H9 (cell line): Measurements from ENCODE around the gene CHD6. TPM values are rescaled to one million over a fixed set of nuclear protein-coding genes. Genes with fewer than 3 reads are reported as not detected.

Experiments
- DNase-seq: peaks from one replicate; pipeline ENCODE4 v3.0.0-alpha.2; 2017
- H2AFZ ChIP-seq: one replicate; pipeline ENCODE4 v1.6.1; 2013; ENCODE audit warnings: mild to moderate bottlenecking, low read length, control low read depth, moderate library complexity
- H2AK5ac ChIP-seq: 2 replicates; pipeline ENCODE4 v1.6.1; 2013; ENCODE audit warnings: low read length, control low read depth, mixed read lengths; ENCODE audit not compliant: insufficient read length
- H2BK120ac ChIP-seq: one replicate; pipeline ENCODE4 v1.6.1; 2013; ENCODE audit warnings: low read depth, mild to moderate bottlenecking, low read length, control low read depth, inconsistent platforms; ENCODE audit not compliant: poor library complexity, severe bottlenecking
- H2BK12ac ChIP-seq: 2 replicates; pipeline ENCODE4 v1.6.1; 2013; ENCODE audit warnings: low read length, control low read depth, mixed read lengths, low read depth; ENCODE audit not compliant: insufficient read length
- H2BK15ac ChIP-seq: 2 replicates; pipeline ENCODE4 v1.6.1; 2013; ENCODE audit warnings: low read depth, low read length, control low read depth
- H2BK20ac ChIP-seq: one replicate; pipeline ENCODE4 v1.6.1; 2013; ENCODE audit warnings: low read depth, mild to moderate bottlenecking, low read length, control low read depth, inconsistent platforms; ENCODE audit not compliant: poor library complexity, severe bottlenecking
- H2BK5ac ChIP-seq: 2 replicates; pipeline ENCODE4 v1.6.1; 2013; ENCODE audit warnings: low read length, control low read depth, mixed read lengths; ENCODE audit not compliant: insufficient read length
- H3K14ac ChIP-seq: 2 replicates; pipeline ENCODE4 v1.6.1; 2013; ENCODE audit warnings: low read length, control low read depth; ENCODE audit not compliant: insufficient read depth
- H3K18ac ChIP-seq: 2 replicates; pipeline ENCODE4 v1.6.1; 2013; ENCODE audit warnings: low read depth, mild to moderate bottlenecking, mixed read lengths, low read length, control low read depth; ENCODE audit not compliant: insufficient read length
- H3K23ac ChIP-seq: 2 replicates; pipeline ENCODE4 v1.6.1; 2013; ENCODE audit warnings: low read length, control low read depth, mixed read lengths, low read depth; ENCODE audit not compliant: insufficient read length
- H3K23me2 ChIP-seq: 2 replicates; pipeline ENCODE4 v1.6.1; 2013; ENCODE audit warnings: low read depth, mild to moderate bottlenecking, mixed read lengths, low read length, control low read depth; ENCODE audit not compliant: insufficient read length, poor library complexity, severe bottlenecking
- H3K27ac ChIP-seq: 2 replicates; pipeline ENCODE4 v1.5.1; 2013; ENCODE audit warnings: low read length, control low read depth, mixed read lengths, low read depth; ENCODE audit not compliant: insufficient read length
- H3K27me3 ChIP-seq: 2 replicates; pipeline ENCODE4 v1.6.1; 2013; ENCODE audit warnings: low read length, control low read depth, inconsistent platforms; ENCODE audit not compliant: insufficient read depth
- H3K4ac ChIP-seq: 2 replicates; pipeline ENCODE4 v1.6.1; 2013; ENCODE audit warnings: low read depth, mild to moderate bottlenecking, control low read depth, inconsistent platforms, low read length, moderate library complexity
- H3K4me1 ChIP-seq: 2 replicates; pipeline ENCODE4 v1.6.1; 2013; ENCODE audit warnings: low read length, control low read depth, inconsistent platforms; ENCODE audit not compliant: insufficient read depth
- H3K4me2 ChIP-seq: 2 replicates; pipeline ENCODE4 v1.6.1; 2013; ENCODE audit warnings: low read length, control low read depth, mixed read lengths; ENCODE audit not compliant: insufficient read length, insufficient read depth
- H3K56ac ChIP-seq: 2 replicates; pipeline ENCODE4 v1.6.1; 2013; ENCODE audit warnings: low read depth, mild to moderate bottlenecking, mixed read lengths, low read length, control low read depth; ENCODE audit not compliant: insufficient read length
- H3K79me1 ChIP-seq: 2 replicates; pipeline ENCODE4 v1.6.1; 2013; ENCODE audit warnings: low read depth, mild to moderate bottlenecking, moderate library complexity, low read length, control low read depth, inconsistent platforms; ENCODE audit not compliant: insufficient read depth, poor library complexity, severe bottlenecking
- H3K79me2 ChIP-seq: 2 replicates; pipeline ENCODE4 v1.6.1; 2013; ENCODE audit warnings: low read length, control low read depth, inconsistent platforms; ENCODE audit not compliant: insufficient read depth
- H3K9ac ChIP-seq: 2 replicates; pipeline ENCODE4 v1.6.1; 2013; ENCODE audit warnings: low read length, control low read depth, mixed read lengths; ENCODE audit not compliant: insufficient read length; ENCODE audit errors: extremely low read depth
- H3K9me3 ChIP-seq: one replicate; pipeline ENCODE4 v1.6.1; 2013; ENCODE audit warnings: low read depth, low read length, inconsistent platforms; ENCODE audit not compliant: control insufficient read depth
- H3T11ph ChIP-seq: one replicate; pipeline ENCODE4 v1.6.1; 2013; ENCODE audit warnings: mild to moderate bottlenecking, low read length, control low read depth, inconsistent platforms
- H4K20me1 ChIP-seq: one replicate; pipeline ENCODE4 v1.6.1; 2013; ENCODE audit not compliant: control insufficient read depth, insufficient read length, insufficient read depth
- H4K5ac ChIP-seq: 2 replicates; pipeline ENCODE4 v1.6.1; 2013; ENCODE audit warnings: low read depth, mild to moderate bottlenecking, mixed read lengths, low read length, control low read depth; ENCODE audit not compliant: insufficient read length
- H4K8ac ChIP-seq: replicated peaks from 2 replicates; pipeline ENCODE4 v1.6.1; 2013; ENCODE audit warnings: low read length, control low read depth, mixed read lengths, low read depth; ENCODE audit not compliant: insufficient read length
- H4K91ac ChIP-seq: 2 replicates; pipeline ENCODE4 v1.6.1; 2013; ENCODE audit warnings: low read depth, mild to moderate bottlenecking, moderate library complexity, mixed read lengths, low read length, control low read depth; ENCODE audit not compliant: insufficient read length
- H3K27ac Mint-ChIP-seq, 3 experiments: 2 replicates in 2 of 3; 3 replicates in 1 of 3; pipeline ENCODE4 v1.8.0; 2020 to 2021; ENCODE audit warnings: mixed read lengths in 3 of 3, mild to moderate bottlenecking in 1 of 3, moderate library complexity in 1 of 3
- H3K27me3 Mint-ChIP-seq: 2 replicates; pipeline ENCODE4 v1.8.0; 2021; ENCODE audit warnings: low read depth, mild to moderate bottlenecking, moderate library complexity, mixed read lengths
- H3K36me3 Mint-ChIP-seq, 3 experiments: 2 replicates in 2 of 3; 3 replicates in 1 of 3; pipeline ENCODE4 v1.8.0; 2020 to 2021; ENCODE audit warnings: low read depth in 3 of 3, mixed read lengths in 3 of 3; ENCODE audit not compliant: insufficient read depth in 1 of 3
- H3K4me1 Mint-ChIP-seq, 2 experiments: 2 replicates each; pipeline ENCODE4 v1.8.0; 2020; ENCODE audit warnings: mixed read lengths in 2 of 2
- H3K4me3 Mint-ChIP-seq, 2 experiments: 2 replicates in 1 of 2; 3 replicates in 1 of 2; pipeline ENCODE4 v1.8.0; 2020 to 2021; ENCODE audit warnings: mild to moderate bottlenecking in 2 of 2, mixed read lengths in 2 of 2, moderate library complexity in 1 of 2
- H3K9me3 Mint-ChIP-seq, 2 experiments: 2 replicates in 1 of 2; 3 replicates in 1 of 2; pipeline ENCODE4 v1.8.0; 2020; ENCODE audit warnings: mild to moderate bottlenecking in 2 of 2, mixed read lengths in 2 of 2, moderate library complexity in 1 of 2
- WGBS: extraction: QIAGEN DNeasy Blood & Tissue Kit; methylation state at CpG from one replicate; pipeline ENCODE4 v1.1.7; 2013; ENCODE audit warnings: missing lambda C conversion rate, low lambda C conversion rate, mixed read lengths; ENCODE audit not compliant: insufficient read length; ENCODE audit errors: extremely low coverage; 5-methylcytosine and 5-hydroxymethylcytosine counted together
- total RNA-seq: library from RNA; stranded (reverse); gene quantifications from 2 replicates; pipeline ENCODE4 v1.2.1, GENCODE V29; 2021
- TF ChIP-seq, protein P1 (sequence below): fragments of 200-600 bp; sonication (generic); conservative IDR thresholded peaks from 3 replicates; pipeline ENCODE4 v1.8.0; 2021; ENCODE audit warnings: antibody characterized with exemption, mild to moderate bottlenecking

Gene CHD6
- total RNA-seq, 1 experiment from 2014 or later = 51.5 TPM

- no peak overlapping the region for H3K4me2 ChIP-seq
- Mint-ChIP-seq H3K36me3 (peaks cover 0 to 9% (median 0%) of the 10 kb centered on the region in 3 experiments; a peak in 2 of 7 replicates), H3K27ac (no peak overlapping the region; a peak in 1 of 7 replicates), H3K4me3 (no peak overlapping the region), H3K27me3 (no peaks in the 10 kb centered on the region; the same call in 1 of the 2 replicates), H3K4me1 (peaks cover 22% of the 10 kb centered on the region in 2 experiments), H3K9me3 (no peaks in the 10 kb centered on the region)
- H2BK120ac ChIP-seq = no peak overlapping the region
- no peak overlapping the region for H4K8ac ChIP-seq
- no peak overlapping the region for H3K9ac ChIP-seq
- H3K18ac ChIP-seq = no peak overlapping the region
- no peak overlapping the region for H2BK12ac ChIP-seq
- no peaks in the 10 kb centered on the region for H3K23me2 ChIP-seq
- H3K14ac ChIP-seq = no peak overlapping the region
- no peak overlapping the region for H2BK5ac ChIP-seq
- no peak overlapping the region for H3T11ph ChIP-seq
- H2AFZ ChIP-seq = no peak overlapping the region
- peaks cover 8% of the 10 kb centered on the region; the same call in 1 of the 2 replicates for H3K4me1 ChIP-seq
- no peak overlapping the region for H2BK15ac ChIP-seq
- no peaks in the 10 kb centered on the region for H3K79me2 ChIP-seq
- no peaks in the 10 kb centered on the region for H4K20me1 ChIP-seq
- TF ChIP-seq, protein P1, sequence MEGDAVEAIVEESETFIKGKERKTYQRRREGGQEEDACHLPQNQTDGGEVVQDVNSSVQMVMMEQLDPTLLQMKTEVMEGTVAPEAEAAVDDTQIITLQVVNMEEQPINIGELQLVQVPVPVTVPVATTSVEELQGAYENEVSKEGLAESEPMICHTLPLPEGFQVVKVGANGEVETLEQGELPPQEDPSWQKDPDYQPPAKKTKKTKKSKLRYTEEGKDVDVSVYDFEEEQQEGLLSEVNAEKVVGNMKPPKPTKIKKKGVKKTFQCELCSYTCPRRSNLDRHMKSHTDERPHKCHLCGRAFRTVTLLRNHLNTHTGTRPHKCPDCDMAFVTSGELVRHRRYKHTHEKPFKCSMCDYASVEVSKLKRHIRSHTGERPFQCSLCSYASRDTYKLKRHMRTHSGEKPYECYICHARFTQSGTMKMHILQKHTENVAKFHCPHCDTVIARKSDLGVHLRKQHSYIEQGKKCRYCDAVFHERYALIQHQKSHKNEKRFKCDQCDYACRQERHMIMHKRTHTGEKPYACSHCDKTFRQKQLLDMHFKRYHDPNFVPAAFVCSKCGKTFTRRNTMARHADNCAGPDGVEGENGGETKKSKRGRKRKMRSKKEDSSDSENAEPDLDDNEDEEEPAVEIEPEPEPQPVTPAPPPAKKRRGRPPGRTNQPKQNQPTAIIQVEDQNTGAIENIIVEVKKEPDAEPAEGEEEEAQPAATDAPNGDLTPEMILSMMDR = no peak
- H3K23ac ChIP-seq = no peak overlapping the region
- no peaks in the 10 kb centered on the region for H3K79me1 ChIP-seq
- DNase-seq = no peak
- H3K4ac ChIP-seq = no peak overlapping the region
- H3K27me3 ChIP-seq = no peaks in the 10 kb centered on the region
- no peak overlapping the region for H3K56ac ChIP-seq
- no peak overlapping the region for H4K91ac ChIP-seq
- H3K27ac ChIP-seq = no peak overlapping the region
- no peak overlapping the region for H2BK20ac ChIP-seq
- H2AK5ac ChIP-seq = no peak overlapping the region
- no peaks in the 10 kb centered on the region for H3K9me3 ChIP-seq
- no peak overlapping the region for H4K5ac ChIP-seq
- no CpG with 5 or more reads among the region's 2 CpGs for WGBS
Measured at GRCh38 chr20:41398408-41398807, 219.8 kb downstream of the CHD6 start.
